Colon (tissue), 2 donors: ENCODE measurements around the gene WDR74.
"Not testable (repeated sequence)": the region's sequence is repeated elsewhere in the genome, so short reads cannot be mapped to it uniquely, and the experiment has no call there.

Source experiments
- FAIRE-seq: peaks from 2 replicates; lab custom pipeline; 2012; peaks lifted over from hg19 to GRCh38; lab: Jason Lieb, UNC
- donor health status: control.
- donor health status: control.

The WDR74 gene

GRCh38 chr11:62840721-62841360, 1.5 kb upstream of the WDR74 start:
- not testable (repeated sequence) for FAIRE-seq

GRCh38 chr11:62835336-62835735, 4.1 kb downstream of the WDR74 start:
- no peak for FAIRE-seq

GRCh38 chr11:62832336-62833234, 6.8 kb downstream of the WDR74 start, which contains the start of gene TEX54:
Gene TEX54, minus strand, starts transcription at chr11:62832841.
- no peak for FAIRE-seq

GRCh38 chr11:62831520-62832335, 7.7 kb downstream of the WDR74 start, which contains the start of gene STX5:
Gene STX5, minus strand, starts transcription at chr11:62832051. Its CDS starts 808 bp downstream, at chr11:62831243.
- peak; percentile 18 for FAIRE-seq

GRCh38 chr11:62830904-62831519, 8.4 kb downstream of the WDR74 start:
- FAIRE-seq, result no peak

GRCh38 chr11:62828130-62828529, 11.3 kb downstream of the WDR74 start:
- FAIRE-seq, result not testable (repeated sequence)

GRCh38 chr11:62823677-62824076, 15.7 kb downstream of the WDR74 start:
- FAIRE-seq, result no peak

GRCh38 chr11:62817129-62817528, 22.3 kb downstream of the WDR74 start:
- no peak for FAIRE-seq

- FAIRE-seq, result no peak
Observed at GRCh38 chr11:62816557-62816956, 22.8 kb downstream of the WDR74 start.

- no peak for FAIRE-seq
Observed at GRCh38 chr11:62811659-62812058, 27.7 kb downstream of the WDR74 start.

GRCh38 chr11:62810748-62811147, 28.6 kb downstream of the WDR74 start:
- no peak for FAIRE-seq

- FAIRE-seq, result no peak
Observed at GRCh38 chr11:62806611-62807121, 32.7 kb downstream of the WDR74 start.

GRCh38 chr11:62805961-62806441, 33.4 kb downstream of the WDR74 start:
- FAIRE-seq, result no peak

GRCh38 chr11:62805076-62805892, 34.1 kb downstream of the WDR74 start, which contains the start of gene NXF1:
Gene NXF1, minus strand, starts transcription at chr11:62805440. Its CDS starts 84 bp downstream, at chr11:62805356.
- FAIRE-seq, result no peak

GRCh38 chr11:62804310-62805075, 34.9 kb downstream of the WDR74 start:
- no peak for FAIRE-seq

GRCh38 chr11:62801071-62801470, 38.3 kb downstream of the WDR74 start:
- FAIRE-seq, result no peak

GRCh38 chr11:62799486-62799885, 39.9 kb downstream of the WDR74 start:
- FAIRE-seq, result no peak

- FAIRE-seq, result no peak
Observed at GRCh38 chr11:62796281-62796680, 43.1 kb downstream of the WDR74 start.

- FAIRE-seq, result no peak
Observed at GRCh38 chr11:62794201-62794775, 45.1 kb downstream of the WDR74 start.
